ENCODE data around the gene IMMP2L.

IMMP2L gene

GRCh38 chr7:111556977-111557376 is 5.3 kb downstream of the IMMP2L start:
- no peak for DNase-seq

GRCh38 chr7:111554086-111554485 is 8.2 kb downstream of the IMMP2L start:
- DNase-seq: no peak

- DNase-seq: no peak
Measured at GRCh38 chr7:111541067-111541466, 21.2 kb downstream of the IMMP2L start.

- DNase-seq: no peak
Measured at GRCh38 chr7:111540199-111540815, 22.0 kb downstream of the IMMP2L start.

- no peak for DNase-seq
Measured at GRCh38 chr7:111537134-111537533, 25.2 kb downstream of the IMMP2L start.

GRCh38 chr7:111535142-111535870 is 27.0 kb downstream of the IMMP2L start:
- peak; percentile 7 for DNase-seq

GRCh38 chr7:111532625-111533024 is 29.7 kb downstream of the IMMP2L start:
- DNase-seq: no peak

- DNase-seq: peak; percentile 63
Measured at GRCh38 chr7:111531993-111532392, 30.3 kb downstream of the IMMP2L start.

GRCh38 chr7:111530356-111530668 is 32.0 kb downstream of the IMMP2L start:
- DNase-seq: no peak

- DNase-seq: no peak
Measured at GRCh38 chr7:111529507-111530355, 32.6 kb downstream of the IMMP2L start.

- no peak for DNase-seq
Measured at GRCh38 chr7:111528331-111528730, 34.0 kb downstream of the IMMP2L start.

GRCh38 chr7:111527545-111527944 is 34.7 kb downstream of the IMMP2L start:
- DNase-seq: no peak

- DNase-seq: no peak
Measured at GRCh38 chr7:111525100-111525499, 37.2 kb downstream of the IMMP2L start.

GRCh38 chr7:111521660-111522059 is 40.6 kb downstream of the IMMP2L start:
- no peak for DNase-seq

GRCh38 chr7:111518264-111518663 is 44.0 kb downstream of the IMMP2L start:
- DNase-seq: no peak

GRCh38 chr7:111517549-111517951 is 44.7 kb downstream of the IMMP2L start:
- DNase-seq: no peak

GRCh38 chr7:111516612-111517011 is 45.7 kb downstream of the IMMP2L start:
- no peak for DNase-seq

GRCh38 chr7:111513566-111513965 is 48.7 kb downstream of the IMMP2L start:
- no peak for DNase-seq

GRCh38 chr7:111511845-111512244 is 50.4 kb downstream of the IMMP2L start:
- DNase-seq: no peak

GRCh38 chr7:111510584-111511378 is 51.5 kb downstream of the IMMP2L start:
- DNase-seq: no peak

- no peak for DNase-seq
Measured at GRCh38 chr7:111510062-111510461, 52.2 kb downstream of the IMMP2L start.

- DNase-seq: no peak
Measured at GRCh38 chr7:111509288-111509687, 53.0 kb downstream of the IMMP2L start.

GRCh38 chr7:111508387-111508786 is 53.9 kb downstream of the IMMP2L start:
- no peak for DNase-seq

Data from suppressor macrophage treated with lipopolysaccharide for 4 hours (primary cell).